H9 (cell line): ENCODE measurements around the gene LRP1B. TPM values are rescaled to one million over a fixed set of nuclear protein-coding genes. Genes with fewer than 3 reads are reported as not detected.

Source experiments
- DNase-seq: peaks from one replicate; pipeline ENCODE4 v3.0.0-alpha.2; 2017
- H2AFZ ChIP-seq: one replicate; pipeline ENCODE4 v1.6.1; 2013; ENCODE audit warnings: mild to moderate bottlenecking, low read length, control low read depth, moderate library complexity
- H2AK5ac ChIP-seq: 2 replicates; pipeline ENCODE4 v1.6.1; 2013; ENCODE audit warnings: low read length, control low read depth, mixed read lengths; ENCODE audit not compliant: insufficient read length
- H2BK120ac ChIP-seq: one replicate; pipeline ENCODE4 v1.6.1; 2013; ENCODE audit warnings: low read depth, mild to moderate bottlenecking, low read length, control low read depth, inconsistent platforms; ENCODE audit not compliant: poor library complexity, severe bottlenecking
- H2BK12ac ChIP-seq: 2 replicates; pipeline ENCODE4 v1.6.1; 2013; ENCODE audit warnings: low read length, control low read depth, mixed read lengths, low read depth; ENCODE audit not compliant: insufficient read length
- H2BK15ac ChIP-seq: 2 replicates; pipeline ENCODE4 v1.6.1; 2013; ENCODE audit warnings: low read depth, low read length, control low read depth
- H2BK20ac ChIP-seq: one replicate; pipeline ENCODE4 v1.6.1; 2013; ENCODE audit warnings: low read depth, mild to moderate bottlenecking, low read length, control low read depth, inconsistent platforms; ENCODE audit not compliant: poor library complexity, severe bottlenecking
- H2BK5ac ChIP-seq: 2 replicates; pipeline ENCODE4 v1.6.1; 2013; ENCODE audit warnings: low read length, control low read depth, mixed read lengths; ENCODE audit not compliant: insufficient read length
- H3K14ac ChIP-seq: 2 replicates; pipeline ENCODE4 v1.6.1; 2013; ENCODE audit warnings: low read length, control low read depth; ENCODE audit not compliant: insufficient read depth
- H3K18ac ChIP-seq: 2 replicates; pipeline ENCODE4 v1.6.1; 2013; ENCODE audit warnings: low read depth, mild to moderate bottlenecking, mixed read lengths, low read length, control low read depth; ENCODE audit not compliant: insufficient read length
- H3K23ac ChIP-seq: 2 replicates; pipeline ENCODE4 v1.6.1; 2013; ENCODE audit warnings: low read length, control low read depth, mixed read lengths, low read depth; ENCODE audit not compliant: insufficient read length
- H3K23me2 ChIP-seq: 2 replicates; pipeline ENCODE4 v1.6.1; 2013; ENCODE audit warnings: low read depth, mild to moderate bottlenecking, mixed read lengths, low read length, control low read depth; ENCODE audit not compliant: insufficient read length, poor library complexity, severe bottlenecking
- H3K27ac ChIP-seq: 2 replicates; pipeline ENCODE4 v1.5.1; 2013; ENCODE audit warnings: low read length, control low read depth, mixed read lengths, low read depth; ENCODE audit not compliant: insufficient read length
- H3K27me3 ChIP-seq: 2 replicates; pipeline ENCODE4 v1.6.1; 2013; ENCODE audit warnings: low read length, control low read depth, inconsistent platforms; ENCODE audit not compliant: insufficient read depth
- H3K4ac ChIP-seq: 2 replicates; pipeline ENCODE4 v1.6.1; 2013; ENCODE audit warnings: low read depth, mild to moderate bottlenecking, control low read depth, inconsistent platforms, low read length, moderate library complexity
- H3K4me1 ChIP-seq: 2 replicates; pipeline ENCODE4 v1.6.1; 2013; ENCODE audit warnings: low read length, control low read depth, inconsistent platforms; ENCODE audit not compliant: insufficient read depth
- H3K4me2 ChIP-seq: 2 replicates; pipeline ENCODE4 v1.6.1; 2013; ENCODE audit warnings: low read length, control low read depth, mixed read lengths; ENCODE audit not compliant: insufficient read length, insufficient read depth
- H3K56ac ChIP-seq: 2 replicates; pipeline ENCODE4 v1.6.1; 2013; ENCODE audit warnings: low read depth, mild to moderate bottlenecking, mixed read lengths, low read length, control low read depth; ENCODE audit not compliant: insufficient read length
- H3K79me1 ChIP-seq: 2 replicates; pipeline ENCODE4 v1.6.1; 2013; ENCODE audit warnings: low read depth, mild to moderate bottlenecking, moderate library complexity, low read length, control low read depth, inconsistent platforms; ENCODE audit not compliant: insufficient read depth, poor library complexity, severe bottlenecking
- H3K79me2 ChIP-seq: 2 replicates; pipeline ENCODE4 v1.6.1; 2013; ENCODE audit warnings: low read length, control low read depth, inconsistent platforms; ENCODE audit not compliant: insufficient read depth
- H3K9ac ChIP-seq: 2 replicates; pipeline ENCODE4 v1.6.1; 2013; ENCODE audit warnings: low read length, control low read depth, mixed read lengths; ENCODE audit not compliant: insufficient read length; ENCODE audit errors: extremely low read depth
- H3K9me3 ChIP-seq: one replicate; pipeline ENCODE4 v1.6.1; 2013; ENCODE audit warnings: low read depth, low read length, inconsistent platforms; ENCODE audit not compliant: control insufficient read depth
- H3T11ph ChIP-seq: one replicate; pipeline ENCODE4 v1.6.1; 2013; ENCODE audit warnings: mild to moderate bottlenecking, low read length, control low read depth, inconsistent platforms
- H4K20me1 ChIP-seq: one replicate; pipeline ENCODE4 v1.6.1; 2013; ENCODE audit not compliant: control insufficient read depth, insufficient read length, insufficient read depth
- H4K5ac ChIP-seq: 2 replicates; pipeline ENCODE4 v1.6.1; 2013; ENCODE audit warnings: low read depth, mild to moderate bottlenecking, mixed read lengths, low read length, control low read depth; ENCODE audit not compliant: insufficient read length
- H4K8ac ChIP-seq: replicated peaks from 2 replicates; pipeline ENCODE4 v1.6.1; 2013; ENCODE audit warnings: low read length, control low read depth, mixed read lengths, low read depth; ENCODE audit not compliant: insufficient read length
- H4K91ac ChIP-seq: 2 replicates; pipeline ENCODE4 v1.6.1; 2013; ENCODE audit warnings: low read depth, mild to moderate bottlenecking, moderate library complexity, mixed read lengths, low read length, control low read depth; ENCODE audit not compliant: insufficient read length
- H3K27ac Mint-ChIP-seq, 3 experiments: 2 replicates in 2 of 3; 3 replicates in 1 of 3; pipeline ENCODE4 v1.8.0; 2020 to 2021; ENCODE audit warnings: mixed read lengths in 3 of 3, mild to moderate bottlenecking in 1 of 3, moderate library complexity in 1 of 3
- H3K27me3 Mint-ChIP-seq: 2 replicates; pipeline ENCODE4 v1.8.0; 2021; ENCODE audit warnings: low read depth, mild to moderate bottlenecking, moderate library complexity, mixed read lengths
- H3K36me3 Mint-ChIP-seq, 3 experiments: 2 replicates in 2 of 3; 3 replicates in 1 of 3; pipeline ENCODE4 v1.8.0; 2020 to 2021; ENCODE audit warnings: low read depth in 3 of 3, mixed read lengths in 3 of 3; ENCODE audit not compliant: insufficient read depth in 1 of 3
- H3K4me1 Mint-ChIP-seq, 2 experiments: 2 replicates each; pipeline ENCODE4 v1.8.0; 2020; ENCODE audit warnings: mixed read lengths in 2 of 2
- H3K4me3 Mint-ChIP-seq, 2 experiments: 2 replicates in 1 of 2; 3 replicates in 1 of 2; pipeline ENCODE4 v1.8.0; 2020 to 2021; ENCODE audit warnings: mild to moderate bottlenecking in 2 of 2, mixed read lengths in 2 of 2, moderate library complexity in 1 of 2
- H3K9me3 Mint-ChIP-seq, 2 experiments: 2 replicates in 1 of 2; 3 replicates in 1 of 2; pipeline ENCODE4 v1.8.0; 2020; ENCODE audit warnings: mild to moderate bottlenecking in 2 of 2, mixed read lengths in 2 of 2, moderate library complexity in 1 of 2
- CTCF ChIP-seq: fragments of 200-600 bp; sonication (generic); conservative IDR thresholded peaks from 3 replicates; pipeline ENCODE4 v1.8.0; 2021; ENCODE audit warnings: antibody characterized with exemption, mild to moderate bottlenecking
- WGBS: extraction: QIAGEN DNeasy Blood & Tissue Kit; methylation state at CpG from one replicate; pipeline ENCODE4 v1.1.7; 2013; ENCODE audit warnings: missing lambda C conversion rate, low lambda C conversion rate, mixed read lengths; ENCODE audit not compliant: insufficient read length; ENCODE audit errors: extremely low coverage; 5-methylcytosine and 5-hydroxymethylcytosine counted together
- total RNA-seq: library from RNA; stranded (reverse); gene quantifications from 2 replicates; pipeline ENCODE4 v1.2.1, GENCODE V29; 2021

LRP1B gene
- total RNA-seq, 1 experiment from 2014 or later: not detected

DNA sequence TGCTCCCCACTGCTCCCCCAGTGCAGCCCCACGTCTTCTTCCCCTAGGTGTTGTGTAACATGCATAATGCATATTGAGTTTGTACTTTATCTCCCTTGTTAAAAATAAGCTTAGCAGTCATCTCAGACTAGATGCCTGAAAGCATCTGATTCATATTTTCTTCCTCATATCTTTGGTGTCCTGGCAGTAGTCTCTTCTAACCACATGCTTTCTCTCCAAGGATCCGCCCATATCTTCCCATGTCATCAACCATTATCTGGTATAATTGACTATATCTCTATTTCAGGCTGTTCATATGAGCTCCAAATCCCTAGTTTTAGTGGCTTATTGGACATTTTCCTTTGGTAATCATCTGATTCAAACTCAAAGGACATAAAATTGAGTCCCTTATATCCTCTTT is 426.3 kb downstream of the LRP1B start:
- no peak overlapping the region for H3K56ac ChIP-seq
- H4K20me1 ChIP-seq: no peaks in the 10 kb centered on the region
- H3K27me3 ChIP-seq: no peaks in the 10 kb centered on the region
- Mint-ChIP-seq H3K4me3 (no peak overlapping the region), H3K9me3 (no peaks in the 10 kb centered on the region), H3K4me1 (peaks cover 3 to 6% of the 10 kb centered on the region in 2 experiments), H3K27me3 (no peaks in the 10 kb centered on the region), H3K27ac (no peak overlapping the region), H3K36me3 (no peaks in the 10 kb centered on the region)
- H3K23me2 ChIP-seq: no peaks in the 10 kb centered on the region
- no peak for TF ChIP-seq CTCF
- H3K27ac ChIP-seq: no peak overlapping the region
- no peak overlapping the region for H3K4ac ChIP-seq
- no CpG with 5 or more reads among the region's 2 CpGs for WGBS
- H3K9ac ChIP-seq: no peak overlapping the region
- H2AK5ac ChIP-seq: no peak overlapping the region
- H2BK20ac ChIP-seq: no peak overlapping the region
- H2BK120ac ChIP-seq: no peak overlapping the region
- H3K18ac ChIP-seq: no peak overlapping the region
- 0 out of 2 replicates have a peak, but pooled peaks cover 3% of the 10 kb centered on the region for H3K4me1 ChIP-seq
- no peak overlapping the region for H3T11ph ChIP-seq
- no peaks in the 10 kb centered on the region for H3K79me1 ChIP-seq
- no peak overlapping the region for H4K5ac ChIP-seq
- no peak overlapping the region for H3K23ac ChIP-seq
- no peaks in the 10 kb centered on the region for H3K9me3 ChIP-seq
- no peaks in the 10 kb centered on the region for H3K79me2 ChIP-seq
- H2BK12ac ChIP-seq: no peak overlapping the region
- DNase-seq: no peak
- H3K4me2 ChIP-seq: no peak overlapping the region
- no peak overlapping the region for H4K91ac ChIP-seq
- no peak overlapping the region for H2BK5ac ChIP-seq
- H3K14ac ChIP-seq: no peak overlapping the region
- H4K8ac ChIP-seq: no peak overlapping the region
- no peak overlapping the region for H2BK15ac ChIP-seq
- no peak overlapping the region for H2AFZ ChIP-seq
